ENCODE measurements around the gene PELI3. TPM values are rescaled to one million over a fixed set of nuclear protein-coding genes. Genes with fewer than 3 reads are reported as not detected.

PELI3 gene
- total and polyA plus RNA-seq, 2 of the 8 experiments (the other 6 are each of a cell fraction or from before 2014, with no cell fraction given), result 5.2 to 7.6 TPM

- no peak for TF ChIP-seq GTF2F1 (IDR thresholded peaks at IDR 0.05; ENCODE audit: borderline replicate concordance, low read depth, low read length)
These were observed 7.4 kb upstream of the PELI3 start (continued) for GRCh38 chr11:66459138-66459778.
